Upper lobe of left lung (tissue), 4 donors: ENCODE measurements around the gene RPL38.

Experiments used
- EP300 ChIP-seq, 4 donors: sonication (generic); formaldehyde crosslinking; IDR thresholded peaks; one replicate each; pipeline ENCODE4 v1.5.1; 2017; ENCODE audit warnings: antibody characterized with exemption in 4 of 4, control low read depth in 2 of 4
- POLR2A ChIP-seq, 4 donors: fragments of 450-650 bp; IDR thresholded peaks; one replicate each; pipeline ENCODE4 v1.5.1; 2016 to 2017; ENCODE audit warnings: antibody characterized with exemption in 4 of 4, mild to moderate bottlenecking in 2 of 4
- POLR2AphosphoS5 ChIP-seq, 2 donors: sonication (generic); formaldehyde crosslinking; IDR thresholded peaks; one replicate each; pipeline ENCODE4 v1.5.1; 2017; ENCODE audit warnings: antibody characterized with exemption in 2 of 2
- TF ChIP-seq, protein P1 (sequence below), 6 experiments: fragments of 450-650 bp in 4 of 6; fragments of 200-600 bp in 2 of 6; sonication (generic) in 2 of 6; IDR thresholded peaks; one replicate each; pipeline ENCODE4 v1.5.1; 2016 to 2019; ENCODE audit warnings: antibody characterized with exemption in 6 of 6

DNA sequence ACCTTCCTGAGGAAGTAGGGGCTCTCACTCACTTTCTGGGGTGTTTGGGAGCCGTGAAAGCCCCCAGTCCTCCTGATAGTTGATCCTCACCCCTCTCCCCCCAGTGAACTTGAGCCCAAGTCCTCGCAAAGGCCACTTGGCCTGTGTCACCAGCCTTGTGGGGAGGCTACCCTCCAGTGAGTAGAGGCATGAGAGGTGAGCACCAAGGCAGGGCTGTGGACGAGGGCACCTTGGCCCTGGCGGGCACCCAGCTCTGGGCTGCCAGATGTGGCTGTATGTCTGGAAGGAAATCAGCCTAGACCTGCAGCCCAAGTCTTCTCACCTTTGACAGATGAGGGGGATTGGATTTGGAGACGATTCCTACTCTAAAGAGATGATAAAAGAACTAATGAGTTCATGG, 13.0 kb downstream of the RPL38 start:
- TF ChIP-seq, protein P1, sequence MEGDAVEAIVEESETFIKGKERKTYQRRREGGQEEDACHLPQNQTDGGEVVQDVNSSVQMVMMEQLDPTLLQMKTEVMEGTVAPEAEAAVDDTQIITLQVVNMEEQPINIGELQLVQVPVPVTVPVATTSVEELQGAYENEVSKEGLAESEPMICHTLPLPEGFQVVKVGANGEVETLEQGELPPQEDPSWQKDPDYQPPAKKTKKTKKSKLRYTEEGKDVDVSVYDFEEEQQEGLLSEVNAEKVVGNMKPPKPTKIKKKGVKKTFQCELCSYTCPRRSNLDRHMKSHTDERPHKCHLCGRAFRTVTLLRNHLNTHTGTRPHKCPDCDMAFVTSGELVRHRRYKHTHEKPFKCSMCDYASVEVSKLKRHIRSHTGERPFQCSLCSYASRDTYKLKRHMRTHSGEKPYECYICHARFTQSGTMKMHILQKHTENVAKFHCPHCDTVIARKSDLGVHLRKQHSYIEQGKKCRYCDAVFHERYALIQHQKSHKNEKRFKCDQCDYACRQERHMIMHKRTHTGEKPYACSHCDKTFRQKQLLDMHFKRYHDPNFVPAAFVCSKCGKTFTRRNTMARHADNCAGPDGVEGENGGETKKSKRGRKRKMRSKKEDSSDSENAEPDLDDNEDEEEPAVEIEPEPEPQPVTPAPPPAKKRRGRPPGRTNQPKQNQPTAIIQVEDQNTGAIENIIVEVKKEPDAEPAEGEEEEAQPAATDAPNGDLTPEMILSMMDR (IDR thresholded peaks at IDR 0.05): no peak
- TF ChIP-seq POLR2A (IDR thresholded peaks at IDR 0.05) (no peak), POLR2AphosphoS5 (IDR thresholded peaks at IDR 0.05) (no peak), EP300 (IDR thresholded peaks at IDR 0.05) (no peak)
